Neuronal stem cell (in vitro differentiated cells): ENCODE data around the gene SLC6A9.

Experiments
- DNase-seq: peaks from one replicate; pipeline ENCODE4 v3.0.0-alpha.2; 2013; ENCODE audit warnings: low spot score
- H2AFZ ChIP-seq: one replicate; pipeline ENCODE4 v1.6.1; 2013; ENCODE audit warnings: mild to moderate bottlenecking, low read length, inconsistent platforms
- H2AK5ac ChIP-seq: 2 replicates; pipeline ENCODE4 v1.6.1; 2013; ENCODE audit warnings: low read depth, mild to moderate bottlenecking, inconsistent platforms, low read length, moderate library complexity, mixed read lengths
- H2BK120ac ChIP-seq: 2 replicates; pipeline ENCODE4 v1.6.1; 2013; ENCODE audit warnings: low read depth, mild to moderate bottlenecking, inconsistent platforms, low read length, moderate library complexity, mixed read lengths
- H2BK12ac ChIP-seq: one replicate; pipeline ENCODE4 v1.6.1; 2013; ENCODE audit warnings: low read length, inconsistent platforms
- H2BK15ac ChIP-seq: 2 replicates; pipeline ENCODE4 v1.6.1; 2013; ENCODE audit warnings: mild to moderate bottlenecking, low read length, inconsistent platforms, mixed read lengths
- H2BK5ac ChIP-seq: one replicate; pipeline ENCODE4 v1.6.1; 2013; ENCODE audit warnings: inconsistent platforms, mild to moderate bottlenecking, low read length, moderate library complexity
- H3K14ac ChIP-seq: one replicate; pipeline ENCODE4 v1.6.1; 2013; ENCODE audit warnings: low read length, inconsistent platforms
- H3K18ac ChIP-seq: 2 replicates; pipeline ENCODE4 v1.6.1; 2013; ENCODE audit warnings: low read length, inconsistent platforms
- H3K23ac ChIP-seq: 2 replicates; pipeline ENCODE4 v1.6.1; 2013; ENCODE audit warnings: low read depth, mild to moderate bottlenecking, mixed read lengths, low read length, inconsistent platforms; ENCODE audit not compliant: poor library complexity
- H3K27ac ChIP-seq: replicated peaks from 3 replicates; pipeline ENCODE4 v1.5.1; 2013; ENCODE audit warnings: low read length, inconsistent platforms
- H3K27me3 ChIP-seq, 3 experiments: 2 replicates each; pipeline ENCODE4 v1.6.1; 2013; ENCODE audit warnings: low read length in 3 of 3, mild to moderate bottlenecking in 2 of 3, inconsistent platforms in 1 of 3, low read depth in 1 of 3, mixed read lengths in 1 of 3, moderate library complexity in 1 of 3; ENCODE audit not compliant: control insufficient read depth in 3 of 3, insufficient read depth in 3 of 3
- H3K36me3 ChIP-seq, 2 donors: replicated peaks in 1 of 2; 2 replicates each; pipeline ENCODE4 v1.6.1; 2013; ENCODE audit warnings: low read length in 2 of 2; ENCODE audit not compliant: control insufficient read depth in 2 of 2, insufficient read depth in 2 of 2
- H3K4ac ChIP-seq: 2 replicates; pipeline ENCODE4 v1.6.1; 2013; ENCODE audit warnings: inconsistent platforms, mild to moderate bottlenecking, low read length, moderate library complexity
- H3K4me1 ChIP-seq, 2 donors: 1 replicate in 1 of 2; 2 replicates in 1 of 2; pipeline ENCODE4 v1.6.1; 2013; ENCODE audit warnings: low read length in 2 of 2, low read depth in 1 of 2; ENCODE audit not compliant: control insufficient read depth in 2 of 2, insufficient read depth in 1 of 2
- H3K4me2 ChIP-seq: one replicate; pipeline ENCODE4 v1.6.1; 2013; ENCODE audit warnings: mild to moderate bottlenecking, low read length, inconsistent platforms; ENCODE audit not compliant: insufficient read depth, poor library complexity, severe bottlenecking
- H3K4me3 ChIP-seq, 2 donors: 2 replicates each; pipeline ENCODE4 v1.5.1; 2013; ENCODE audit warnings: low read length in 2 of 2, mild to moderate bottlenecking in 2 of 2, inconsistent platforms in 1 of 2, moderate library complexity in 1 of 2
- H3K79me1 ChIP-seq: one replicate; pipeline ENCODE4 v1.6.1; 2013; ENCODE audit warnings: low read depth, mild to moderate bottlenecking, inconsistent platforms, low read length, moderate library complexity
- H3K9ac ChIP-seq: one replicate; pipeline ENCODE4 v1.6.1; 2013; ENCODE audit warnings: mild to moderate bottlenecking, low read depth, low read length, inconsistent platforms; ENCODE audit not compliant: poor library complexity
- H3K9me3 ChIP-seq, 2 donors: replicated peaks in 1 of 2; 2 replicates each; pipeline versions ENCODE3 to v1.6.1; 2013; ENCODE audit warnings: low read length in 2 of 2, mild to moderate bottlenecking in 2 of 2, inconsistent platforms in 1 of 2, low read depth in 1 of 2, mixed read lengths in 1 of 2, moderate library complexity in 1 of 2; ENCODE audit not compliant: control insufficient read depth in 2 of 2, insufficient read depth in 1 of 2
- H4K8ac ChIP-seq: one replicate; pipeline ENCODE4 v1.6.1; 2013; ENCODE audit warnings: low read depth, mild to moderate bottlenecking, inconsistent platforms, low read length, moderate library complexity
- H4K91ac ChIP-seq: one replicate; pipeline ENCODE4 v1.6.1; 2013; ENCODE audit warnings: low read length, low read depth, mild to moderate bottlenecking, inconsistent platforms; ENCODE audit not compliant: poor library complexity
- WGBS, 2 donors: extraction: QIAGEN DNeasy Blood & Tissue Kit; methylation state at CpG; one replicate each; pipeline ENCODE4 v1.1.7; 2013; ENCODE audit warnings: missing lambda C conversion rate in 2 of 2, mixed read lengths in 1 of 2; ENCODE audit not compliant: insufficient read length in 2 of 2, insufficient replicate concordance in 1 of 2; ENCODE audit errors: extremely low coverage in 2 of 2; 5-methylcytosine and 5-hydroxymethylcytosine counted together

SLC6A9 gene

DNA sequence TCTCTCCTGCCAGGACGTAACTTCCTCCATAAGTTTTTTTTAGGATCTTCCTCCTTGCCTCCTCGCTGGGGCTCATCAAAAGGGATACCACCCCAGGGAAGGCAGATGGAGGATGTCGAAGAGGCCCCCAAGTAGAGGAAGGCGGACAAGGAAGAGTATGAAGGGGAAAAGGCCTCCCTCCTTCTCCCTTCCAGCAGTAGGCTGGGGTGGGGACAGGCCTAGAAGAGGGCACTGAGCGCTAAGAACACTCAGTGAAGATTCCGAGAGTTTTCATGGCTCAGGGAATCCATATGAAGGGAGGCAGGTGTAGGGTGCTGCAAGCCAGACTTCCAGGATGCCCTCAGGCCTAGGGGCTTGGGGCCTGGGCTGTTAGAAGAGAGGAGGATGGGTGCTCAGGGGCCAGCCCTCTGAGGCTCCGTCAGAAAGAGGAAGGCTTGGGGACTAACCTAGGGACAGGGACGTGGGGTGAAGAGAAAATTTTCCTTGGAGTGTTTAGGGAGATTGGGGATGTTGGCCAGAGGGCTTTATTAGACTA lies 1.8 kb upstream of the SLC6A9 start:
- no peak overlapping the region for H2BK120ac ChIP-seq
- H3K79me1 ChIP-seq: peaks cover 2% of the 10 kb centered on the region
- no peak overlapping the region for H2BK12ac ChIP-seq
- no peak overlapping the region for H3K27ac ChIP-seq
- peaks cover 20% of the 10 kb centered on the region in 2 donors for H3K4me1 ChIP-seq
- H2AK5ac ChIP-seq: peak overlapping the region; percentile 21
- H3K14ac ChIP-seq: no peak overlapping the region
- H3K23ac ChIP-seq: no peak overlapping the region
- H3K9me3 ChIP-seq: peaks cover 0 to 1% of the 10 kb centered on the region in 2 donors
- H2AFZ ChIP-seq: no peak overlapping the region
- H3K36me3 ChIP-seq: no peaks in the 10 kb centered on the region
- H4K91ac ChIP-seq: no peak overlapping the region
- peak overlapping the region; percentile 63 for H2BK15ac ChIP-seq
- peak overlapping the region; percentile 32 for H3K18ac ChIP-seq
- DNase-seq: no peak
- H2BK5ac ChIP-seq: no peak overlapping the region
- no peak overlapping the region for H3K9ac ChIP-seq
- H3K4ac ChIP-seq: no peak overlapping the region
- no peak overlapping the region for H3K4me3 ChIP-seq
- WGBS, 2 donors: no CpG with 5 or more reads among the region's 8 CpGs
- no peak overlapping the region for H3K4me2 ChIP-seq
- H3K27me3 ChIP-seq: peaks cover 0 to 25% (median 0%) of the 10 kb centered on the region in 3 experiments
- H4K8ac ChIP-seq: no peak overlapping the region

DNA sequence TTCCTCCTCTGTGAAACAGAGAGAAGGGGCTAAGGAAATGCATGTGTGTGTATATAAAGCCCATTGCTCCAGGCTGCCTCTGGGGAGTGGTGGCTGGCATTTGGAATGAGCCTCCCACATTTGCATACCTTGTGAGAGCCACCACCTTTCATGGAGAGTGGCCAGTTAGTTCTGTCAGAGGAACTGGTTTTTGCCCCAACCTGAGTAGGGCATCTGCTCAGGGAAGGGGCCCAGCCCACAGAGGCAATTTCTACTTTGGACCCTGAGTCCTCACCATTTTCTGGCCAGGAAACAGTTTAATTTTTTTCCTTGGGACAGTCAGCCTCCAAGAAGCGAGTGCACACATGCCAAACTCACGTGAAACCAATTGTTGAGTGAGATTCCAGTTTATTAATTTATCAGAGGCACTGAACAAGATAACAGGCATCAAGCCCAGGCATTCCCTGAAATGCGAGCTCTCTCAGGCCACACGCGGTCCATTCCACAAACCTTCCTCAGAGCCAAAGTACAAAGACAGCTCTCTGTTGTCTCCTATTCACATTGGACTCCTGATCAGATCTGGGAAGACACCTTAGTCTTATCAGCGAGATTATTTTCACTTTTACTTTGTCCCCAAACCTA lies 1.0 kb upstream of the SLC6A9 start:
- peak overlapping the region in 1 of 2 donors; percentile 48 for H3K4me3 ChIP-seq
- H4K8ac ChIP-seq: no peak overlapping the region
- no peak overlapping the region for H3K4ac ChIP-seq
- H2AK5ac ChIP-seq: no peak overlapping the region
- H3K27ac ChIP-seq: peak overlapping the region; percentile 76
- peaks cover 0 to 25% (median 0%) of the 10 kb centered on the region in 3 experiments for H3K27me3 ChIP-seq
- H3K9ac ChIP-seq: no peak overlapping the region
- WGBS, 2 donors: no CpG with 5 or more reads among the region's 6 CpGs
- peak overlapping the region; percentile 3 for H3K18ac ChIP-seq
- no peak for DNase-seq
- H3K4me2 ChIP-seq: peak overlapping the region; percentile 68
- peak overlapping the region; percentile 83 for H2AFZ ChIP-seq
- H3K4me1 ChIP-seq: peaks cover 20% of the 10 kb centered on the region in 2 donors
- H2BK5ac ChIP-seq: no peak overlapping the region
- no peak overlapping the region for H2BK12ac ChIP-seq
- no peak overlapping the region for H4K91ac ChIP-seq
- peaks cover 2% of the 10 kb centered on the region for H3K79me1 ChIP-seq
- no peaks in the 10 kb centered on the region for H3K36me3 ChIP-seq
- H3K9me3 ChIP-seq: peaks cover 0 to 1% of the 10 kb centered on the region in 2 donors
- no peak overlapping the region for H2BK120ac ChIP-seq
- H3K14ac ChIP-seq: no peak overlapping the region
- no peak overlapping the region for H2BK15ac ChIP-seq
- H3K23ac ChIP-seq: no peak overlapping the region

DNA sequence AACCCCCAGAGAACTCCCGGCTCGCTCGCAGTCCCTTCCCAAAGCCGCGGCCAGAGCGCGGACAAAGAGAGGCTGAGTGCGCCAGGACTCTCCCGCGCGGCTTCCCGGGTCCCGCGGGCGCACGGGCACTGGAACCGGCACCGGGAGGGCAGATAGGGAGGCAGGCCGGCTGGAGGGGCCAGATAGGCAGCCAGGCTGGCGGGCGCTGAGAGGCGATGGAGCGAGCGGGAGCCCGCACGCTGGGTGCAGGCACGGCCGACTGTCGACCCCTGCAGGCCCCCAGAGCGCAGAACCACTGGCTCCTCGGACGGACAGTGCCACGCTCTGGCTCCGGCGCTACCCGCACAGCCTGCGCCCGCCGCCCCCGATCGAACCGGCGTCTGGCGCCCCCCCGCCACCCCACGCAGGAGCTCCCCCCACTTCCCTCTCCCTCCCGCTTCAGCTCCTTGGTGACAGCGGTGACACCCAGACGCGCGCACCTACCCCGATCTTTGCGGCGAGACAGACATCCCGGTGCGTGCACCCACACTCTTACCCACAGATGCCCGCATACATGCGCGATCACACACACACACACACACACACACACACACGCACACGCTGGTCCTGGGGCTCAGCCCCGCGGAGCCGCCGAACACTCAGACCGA lies 534 bp downstream of the SLC6A9 start:
- Histone ChIP-seq H2BK5ac (peak overlapping the region; percentile 99), H3K27ac (peak overlapping the region; percentile 76), H4K91ac (no peak overlapping the region), H3K23ac (peak overlapping the region; percentile 95), H3K4me1 (peaks cover 19 to 20% of the 10 kb centered on the region in 2 donors), H3K9ac (peak overlapping the region; percentile 95), H2BK12ac (no peak overlapping the region), H3K4me2 (peak overlapping the region; percentile 68), H3K79me1 (no peaks in the 10 kb centered on the region), H2BK15ac (peak overlapping the region; percentile 92), H3K18ac (peak overlapping the region; percentile 99), H3K36me3 (peaks cover 0 to 3% of the 10 kb centered on the region in 2 donors), H3K27me3 (peaks cover 0 to 25% (median 0%) of the 10 kb centered on the region in 3 experiments), H3K9me3 (no peaks in the 10 kb centered on the region), H3K4ac (no peak overlapping the region), H3K4me3 (peak overlapping the region; percentile 48 to 98), H2AK5ac (peak overlapping the region; percentile 92), H3K14ac (peak overlapping the region; percentile 90), H2BK120ac (peak overlapping the region; percentile 77), H4K8ac (no peak overlapping the region), H2AFZ (peak overlapping the region; percentile 83)
- no CpG with 5 or more reads among the region's 66 CpGs for WGBS, 2 donors
- DNase-seq: peak; percentile 73
